Subcutaneous abdominal adipose tissue (tissue), 5 donors: ENCODE measurements around the gene MARCKS.

Source experiments
- H3K27ac ChIP-seq: one replicate; pipeline ENCODE4 v1.7.0; 2013; ENCODE audit warnings: low read depth, mild to moderate bottlenecking, inconsistent platforms, low read length, moderate library complexity
- H3K27me3 ChIP-seq, 5 donors: one replicate each; pipeline ENCODE4 v1.7.0; 2013; ENCODE audit warnings: low read length in 5 of 5, inconsistent platforms in 1 of 5; ENCODE audit not compliant: control insufficient read depth in 5 of 5, insufficient read depth in 4 of 5
- H3K36me3 ChIP-seq, 5 donors: one replicate each; pipeline ENCODE4 v1.7.0; 2013; ENCODE audit warnings: low read length in 5 of 5; ENCODE audit not compliant: control insufficient read depth in 5 of 5, insufficient read depth in 5 of 5
- H3K4me1 ChIP-seq, 5 donors: one replicate each; pipeline ENCODE4 v1.7.0; 2013; ENCODE audit warnings: low read length in 5 of 5, mild to moderate bottlenecking in 3 of 5, moderate library complexity in 1 of 5; ENCODE audit not compliant: control insufficient read depth in 5 of 5, insufficient read depth in 5 of 5
- H3K4me3 ChIP-seq, 5 donors: one replicate each; pipeline ENCODE4 v1.7.0; 2013; ENCODE audit warnings: low read length in 5 of 5, low read depth in 1 of 5
- H3K9ac ChIP-seq, 5 donors: one replicate each; pipeline ENCODE4 v1.7.0; 2013; ENCODE audit warnings: low read length in 5 of 5, mild to moderate bottlenecking in 4 of 5, moderate library complexity in 3 of 5
- H3K9me3 ChIP-seq, 5 donors: one replicate each; pipeline ENCODE4 v1.7.0; 2013; ENCODE audit warnings: low read length in 5 of 5; ENCODE audit not compliant: control insufficient read depth in 5 of 5
- donor health status: healthy.
- donor health status: healthy.
- donor health status: healthy.
- donor health status: healthy.
- donor health status: healthy.

Gene MARCKS

GRCh38 chr6:113859349-113860180 lies 2.4 kb downstream of the MARCKS start:
- peak overlapping the region; percentile 26 to 97 (median 84) for H3K9ac ChIP-seq
- H3K27ac ChIP-seq = peak overlapping the region; percentile 97
- peaks cover 0 to 54% (median 34%) of the 10 kb centered on the region in 5 donors for H3K4me1 ChIP-seq
- no peaks in the 10 kb centered on the region for H3K36me3 ChIP-seq
- no peaks in the 10 kb centered on the region for H3K27me3 ChIP-seq
- peak overlapping the region; percentile 86 to 98 (median 87) for H3K4me3 ChIP-seq
- H3K9me3 ChIP-seq = no peaks in the 10 kb centered on the region

DNA sequence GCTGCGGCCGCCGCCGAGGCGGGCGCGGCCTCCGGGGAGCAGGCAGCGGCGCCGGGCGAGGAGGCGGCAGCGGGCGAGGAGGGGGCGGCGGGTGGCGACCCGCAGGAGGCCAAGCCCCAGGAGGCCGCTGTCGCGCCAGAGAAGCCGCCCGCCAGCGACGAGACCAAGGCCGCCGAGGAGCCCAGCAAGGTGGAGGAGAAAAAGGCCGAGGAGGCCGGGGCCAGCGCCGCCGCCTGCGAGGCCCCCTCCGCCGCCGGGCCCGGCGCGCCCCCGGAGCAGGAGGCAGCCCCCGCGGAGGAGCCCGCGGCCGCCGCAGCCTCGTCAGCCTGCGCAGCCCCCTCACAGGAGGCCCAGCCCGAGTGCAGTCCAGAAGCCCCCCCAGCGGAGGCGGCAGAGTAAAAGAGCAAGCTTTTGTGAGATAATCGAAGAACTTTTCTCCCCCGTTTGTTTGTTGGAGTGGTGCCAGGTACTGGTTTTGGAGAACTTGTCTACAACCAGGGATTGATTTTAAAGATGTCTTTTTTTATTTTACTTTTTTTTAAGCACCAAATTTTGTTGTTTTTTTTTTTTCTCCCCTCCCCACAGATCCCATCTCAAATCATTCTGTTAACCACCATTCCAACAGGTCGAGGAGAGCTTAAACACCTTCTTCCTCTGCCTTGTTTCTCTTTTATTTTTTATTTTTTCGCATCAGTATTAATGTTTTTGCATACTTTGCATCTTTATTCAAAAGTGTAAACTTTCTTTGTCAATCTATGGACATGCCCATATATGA lies 3.2 kb downstream of the MARCKS start:
- Histone ChIP-seq H3K36me3 (no peaks in the 10 kb centered on the region), H3K4me3 (peak overlapping the region; percentile 29 to 98 (median 87)), H3K27me3 (no peaks in the 10 kb centered on the region), H3K9me3 (no peaks in the 10 kb centered on the region), H3K9ac (peak overlapping the region in 3 of 5 donors; percentile 26 to 58 (median 52)), H3K27ac (peak overlapping the region; percentile 97), H3K4me1 (peaks cover 0 to 50% (median 30%) of the 10 kb centered on the region in 5 donors)

- Histone ChIP-seq H3K9me3 (no peaks in the 10 kb centered on the region), H3K4me1 (peaks cover 0 to 34% (median 14%) of the 10 kb centered on the region in 5 donors), H3K4me3 (no peak overlapping the region), H3K36me3 (no peaks in the 10 kb centered on the region), H3K27me3 (no peaks in the 10 kb centered on the region), H3K27ac (peak overlapping the region; percentile 57), H3K9ac (no peak overlapping the region)
Observed at GRCh38 chr6:113862112-113862511, 5.0 kb downstream of the MARCKS start.

DNA sequence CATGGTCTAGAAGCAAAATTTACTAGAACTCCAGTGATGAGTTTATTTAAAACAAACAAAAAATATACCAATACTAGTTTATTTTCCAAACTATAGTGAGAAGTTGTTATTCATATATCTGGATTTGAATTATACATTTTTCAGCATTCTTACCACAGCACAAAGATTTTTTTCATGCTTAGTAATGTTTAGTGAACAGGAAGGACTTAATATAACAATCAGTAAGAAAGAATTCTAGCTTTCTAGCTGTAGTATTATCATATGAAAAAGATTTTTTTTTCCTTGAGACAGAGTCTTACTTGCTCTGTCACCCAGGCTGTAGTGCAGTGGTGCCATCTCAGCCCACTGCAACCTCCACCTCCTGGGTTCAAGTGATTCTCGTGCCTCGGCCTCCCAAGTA lies 13.8 kb downstream of the MARCKS start:
- no peaks in the 10 kb centered on the region for H3K27me3 ChIP-seq
- no peak overlapping the region for H3K9ac ChIP-seq
- H3K36me3 ChIP-seq = no peaks in the 10 kb centered on the region
- peaks cover 0 to 3% (median 0%) of the 10 kb centered on the region in 5 donors for H3K4me1 ChIP-seq
- H3K27ac ChIP-seq = no peak overlapping the region
- H3K9me3 ChIP-seq = no peaks in the 10 kb centered on the region
- no peak overlapping the region for H3K4me3 ChIP-seq

- Histone ChIP-seq H3K27ac (no peak overlapping the region), H3K4me3 (no peak overlapping the region), H3K9ac (no peak overlapping the region), H3K4me1 (peaks cover 0 to 3% (median 0%) of the 10 kb centered on the region in 5 donors), H3K36me3 (no peaks in the 10 kb centered on the region), H3K9me3 (no peaks in the 10 kb centered on the region), H3K27me3 (no peaks in the 10 kb centered on the region)
Observed at GRCh38 chr6:113871975-113872374, 14.8 kb downstream of the MARCKS start.

DNA sequence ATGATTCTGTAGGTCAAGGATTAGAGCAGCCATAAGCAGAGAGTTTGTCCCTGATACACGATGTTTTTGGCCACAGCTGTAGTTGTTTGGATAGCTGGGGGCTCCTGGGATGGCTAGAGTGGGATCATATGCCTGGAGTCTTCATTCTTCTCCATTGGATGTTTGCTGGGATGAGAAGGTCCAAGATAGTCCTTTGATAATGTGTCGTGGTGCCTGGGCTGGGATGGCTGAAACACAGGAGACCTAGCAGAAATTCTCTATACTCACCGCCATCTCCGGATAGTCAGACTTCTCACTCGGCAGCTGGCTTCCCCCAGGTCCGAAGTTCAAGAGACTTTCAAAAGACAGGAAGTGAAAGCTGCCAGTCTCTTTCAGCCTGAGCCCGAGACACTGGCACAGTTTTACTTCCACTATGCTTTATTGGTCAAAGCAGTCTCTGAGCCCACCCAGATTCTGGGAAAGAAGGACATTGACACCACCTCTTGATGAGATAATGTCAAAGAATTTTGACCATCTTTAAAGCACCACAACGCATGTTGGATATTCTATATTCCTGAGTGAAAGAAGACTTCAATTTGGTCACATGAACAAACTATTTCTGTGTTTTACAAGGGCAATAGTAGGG lies 16.0 kb downstream of the MARCKS start:
- H3K27ac ChIP-seq = no peak overlapping the region
- no peaks in the 10 kb centered on the region for H3K27me3 ChIP-seq
- peak overlapping the region in 1 of 5 donors; percentile 5 for H3K9ac ChIP-seq
- H3K4me3 ChIP-seq = peak overlapping the region in 4 of 5 donors; percentile 22 to 54 (median 46)
- peaks cover 0 to 3% (median 0%) of the 10 kb centered on the region in 5 donors for H3K4me1 ChIP-seq
- H3K36me3 ChIP-seq = no peaks in the 10 kb centered on the region
- H3K9me3 ChIP-seq = no peaks in the 10 kb centered on the region

DNA sequence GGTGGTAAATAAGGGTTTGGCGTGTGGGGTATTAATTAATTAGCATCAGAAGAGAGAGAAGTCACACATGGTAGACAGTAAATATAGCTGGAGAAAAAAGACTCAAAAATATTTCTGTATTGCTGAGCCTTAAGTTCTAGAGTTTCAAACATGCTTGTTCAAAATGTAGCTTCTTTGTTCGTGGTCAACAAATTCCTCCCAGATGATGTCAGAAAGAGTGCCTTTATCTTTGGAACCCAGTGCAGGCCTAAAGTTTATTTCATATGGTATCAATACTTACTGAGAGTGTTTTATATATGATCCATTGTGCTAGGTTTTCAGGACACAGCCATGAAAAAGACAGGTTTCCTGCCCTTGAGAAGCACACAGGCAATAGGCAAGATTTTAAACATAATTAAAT lies 18.3 kb downstream of the MARCKS start:
- no peaks in the 10 kb centered on the region for H3K27me3 ChIP-seq
- H3K27ac ChIP-seq = no peak overlapping the region
- H3K9ac ChIP-seq = no peak overlapping the region
- no peaks in the 10 kb centered on the region for H3K9me3 ChIP-seq
- peaks cover 0 to 5% (median 3%) of the 10 kb centered on the region in 5 donors for H3K4me1 ChIP-seq
- no peak overlapping the region for H3K4me3 ChIP-seq
- H3K36me3 ChIP-seq = no peaks in the 10 kb centered on the region

DNA sequence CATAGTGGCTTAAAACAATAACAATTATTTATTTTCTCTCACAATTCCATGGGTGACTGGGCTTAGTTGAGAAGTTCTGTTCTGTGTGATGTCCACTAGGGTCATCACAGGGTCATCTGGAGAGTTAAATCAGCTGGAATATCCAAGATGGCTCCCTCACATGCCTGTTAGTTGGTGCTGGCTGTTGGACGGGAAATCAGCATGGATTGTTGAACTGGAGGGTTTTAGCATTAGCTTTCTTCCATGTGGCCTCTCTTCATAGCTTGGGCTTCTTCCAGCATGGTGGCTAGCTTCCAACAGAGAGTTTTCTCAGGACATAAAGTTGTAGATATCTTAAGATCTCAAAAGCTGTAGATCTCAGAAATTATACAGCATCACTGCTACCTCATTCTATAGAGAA lies 19.6 kb downstream of the MARCKS start:
- H3K27me3 ChIP-seq = no peaks in the 10 kb centered on the region

DNA sequence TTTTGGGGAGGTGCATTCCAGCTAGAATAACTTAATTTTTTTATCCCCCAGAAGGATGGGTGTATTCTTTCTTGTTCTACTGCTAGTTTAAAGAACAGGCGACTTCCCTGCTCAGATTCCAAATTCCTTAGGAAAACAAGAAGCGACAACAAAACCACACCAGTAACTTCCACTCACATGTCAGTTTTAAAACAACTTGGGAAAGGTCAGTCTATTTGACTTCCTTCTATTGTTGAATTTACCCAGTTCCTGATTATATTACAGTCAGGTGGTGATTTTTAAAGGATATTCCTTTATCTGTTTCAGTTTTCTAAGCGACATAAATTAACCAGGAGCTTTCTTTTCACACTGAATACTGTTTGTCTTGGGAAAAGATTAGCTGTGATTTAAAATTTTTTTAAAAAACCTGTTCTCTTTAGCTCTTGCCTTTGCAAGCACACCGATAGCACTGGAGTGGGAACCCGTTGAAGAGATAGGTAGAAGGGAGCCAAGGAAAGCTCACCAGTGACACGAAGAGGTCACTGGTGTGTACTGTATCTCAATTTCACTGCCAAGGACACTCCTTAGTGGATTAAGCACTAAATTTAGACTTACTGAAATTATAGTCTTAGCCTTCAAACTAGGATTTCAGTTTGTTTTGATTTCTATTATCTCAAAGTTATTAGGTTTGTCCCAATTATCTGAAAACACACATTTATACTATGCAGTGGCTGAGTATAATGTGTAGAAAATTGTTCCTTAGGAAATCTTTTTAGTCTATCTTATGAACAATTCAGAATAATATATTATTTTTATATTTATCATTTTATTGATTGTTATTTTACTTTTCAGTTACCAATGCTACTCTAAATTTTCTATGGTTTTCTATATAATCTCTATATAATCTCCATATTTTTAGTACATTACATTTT lies 22.3 kb downstream of the MARCKS start:
- no peak overlapping the region for H3K27ac ChIP-seq
- H3K36me3 ChIP-seq = no peaks in the 10 kb centered on the region
- no peaks in the 10 kb centered on the region for H3K9me3 ChIP-seq
- H3K4me1 ChIP-seq = peaks cover 0 to 5% (median 0%) of the 10 kb centered on the region in 5 donors
- H3K9ac ChIP-seq = no peak overlapping the region
- no peaks in the 10 kb centered on the region for H3K27me3 ChIP-seq
- H3K4me3 ChIP-seq = peak overlapping the region in 3 of 5 donors; percentile 30 to 41 (median 41)

More for the DNA sequence above, 19.6 kb downstream of the MARCKS start:
- Histone ChIP-seq H3K9me3 (no peaks in the 10 kb centered on the region), H3K9ac (no peak overlapping the region), H3K4me3 (no peak overlapping the region), H3K27ac (no peak overlapping the region), H3K36me3 (no peaks in the 10 kb centered on the region), H3K4me1 (peaks cover 0 to 5% (median 3%) of the 10 kb centered on the region in 5 donors)
